MM.1S (cell line): ENCODE data around the gene GPR3.

Source experiments
- DNase-seq: peaks from one replicate; pipeline ENCODE4 v3.0.0-alpha.2; 2015
- H2AFZ ChIP-seq: fragments of 300-600 bp; sonication (generic); 2 replicates; pipeline ENCODE4 v1.6.0; 2016; ENCODE audit warnings: antibody characterized with exemption, low read length
- H3F3A ChIP-seq: fragments of 300-600 bp; sonication (generic); 2 replicates; pipeline ENCODE4 v1.6.1; 2016; ENCODE audit warnings: mild to moderate bottlenecking, antibody characterized with exemption, low read length, moderate library complexity, mixed read lengths; ENCODE audit not compliant: insufficient read depth
- H3K27ac ChIP-seq: fragments of 300-600 bp; sonication (generic); 2 replicates; pipeline ENCODE4 v1.5.1; 2016; ENCODE audit warnings: mild to moderate bottlenecking, low read length
- H3K27me3 ChIP-seq: fragments of 300-600 bp; sonication (generic); replicated peaks from 2 replicates; pipeline ENCODE4 v1.6.0; 2016; ENCODE audit warnings: low read length; ENCODE audit not compliant: insufficient read depth
- H3K36me3 ChIP-seq: fragments of 300-600 bp; sonication (generic); replicated peaks from 2 replicates; pipeline ENCODE4 v1.6.1; 2016; ENCODE audit warnings: mild to moderate bottlenecking, low read length, mixed read lengths; ENCODE audit not compliant: insufficient read depth
- H3K4me1 ChIP-seq: fragments of 300-600 bp; sonication (generic); 2 replicates; pipeline ENCODE4 v1.6.1; 2016; ENCODE audit warnings: low read length, mixed read lengths
- H3K4me2 ChIP-seq: fragments of 300-600 bp; sonication (generic); 2 replicates; pipeline ENCODE4 v1.6.0; 2016; ENCODE audit warnings: low read depth, low read length
- H3K4me3 ChIP-seq: fragments of 300-600 bp; sonication (generic); 2 replicates; pipeline ENCODE4 v1.5.1; 2016; ENCODE audit warnings: low read length, mixed read lengths
- H3K79me2 ChIP-seq: fragments of 300-600 bp; sonication (generic); 2 replicates; pipeline ENCODE4 v1.6.1; 2016; ENCODE audit warnings: mixed run types, low read length, mixed read lengths
- H3K9ac ChIP-seq: fragments of 300-600 bp; sonication (generic); 2 replicates; pipeline ENCODE4 v1.6.1; 2016; ENCODE audit warnings: low read length, mixed read lengths
- H3K9me2 ChIP-seq: fragments of 300-600 bp; sonication (generic); replicated peaks from 2 replicates; pipeline ENCODE4 v1.6.1; 2016; ENCODE audit warnings: mild to moderate bottlenecking, low read length, mixed read lengths; ENCODE audit not compliant: insufficient read depth
- H3K9me3 ChIP-seq: fragments of 300-600 bp; sonication (generic); replicated peaks from 2 replicates; pipeline ENCODE4 v1.6.1; 2016; ENCODE audit warnings: mild to moderate bottlenecking, low read length, mixed read lengths; ENCODE audit not compliant: insufficient read depth
- H4K20me1 ChIP-seq: fragments of 300-600 bp; sonication (generic); 2 replicates; pipeline ENCODE4 v1.6.1; 2016; ENCODE audit warnings: mild to moderate bottlenecking, low read length, moderate library complexity, mixed read lengths; ENCODE audit not compliant: insufficient read depth
- EZH2 ChIP-seq: fragments of 300-600 bp; sonication (generic); optimal IDR thresholded peaks from 2 replicates; pipeline ENCODE3; 2017; ENCODE audit warnings: low read depth, mild to moderate bottlenecking, antibody characterized with exemption, low read length, mixed read lengths
- EZH2phosphoT487 ChIP-seq: fragments of 300-600 bp; sonication (generic); IDR thresholded peaks from 2 replicates; pipeline ENCODE4 v1.6.1; 2018; ENCODE audit warnings: antibody characterized with exemption, low read length
- TF ChIP-seq, protein P1 (sequence below): fragments of 300-600 bp; sonication (generic); IDR thresholded peaks from 2 replicates; pipeline ENCODE4 v1.5.1; 2016; ENCODE audit warnings: antibody characterized with exemption, low read length, mixed read lengths

The GPR3 gene

GRCh38 chr1:27393641-27394281 lies 1.3 kb downstream of the GPR3 start:
- Histone ChIP-seq H3K36me3 (no peaks in the 10 kb centered on the region), H3K79me2 (no peaks in the 10 kb centered on the region), H3K4me2 (no peak overlapping the region), H3K27me3 (peaks cover 21% of the 10 kb centered on the region; the same call in 1 of the 2 replicates), H3K9me2 (no peaks in the 10 kb centered on the region), H2AFZ (no peak overlapping the region), H3F3A (no peaks in the 10 kb centered on the region), H3K4me3 (no peak overlapping the region), H4K20me1 (no peaks in the 10 kb centered on the region), H3K9ac (no peak overlapping the region), H3K27ac (no peak overlapping the region), H3K9me3 (no peaks in the 10 kb centered on the region), H3K4me1 (peaks cover 7% of the 10 kb centered on the region)
- TF ChIP-seq EZH2 (no peak), EZH2phosphoT487 (no peak)
- TF ChIP-seq, protein P1, sequence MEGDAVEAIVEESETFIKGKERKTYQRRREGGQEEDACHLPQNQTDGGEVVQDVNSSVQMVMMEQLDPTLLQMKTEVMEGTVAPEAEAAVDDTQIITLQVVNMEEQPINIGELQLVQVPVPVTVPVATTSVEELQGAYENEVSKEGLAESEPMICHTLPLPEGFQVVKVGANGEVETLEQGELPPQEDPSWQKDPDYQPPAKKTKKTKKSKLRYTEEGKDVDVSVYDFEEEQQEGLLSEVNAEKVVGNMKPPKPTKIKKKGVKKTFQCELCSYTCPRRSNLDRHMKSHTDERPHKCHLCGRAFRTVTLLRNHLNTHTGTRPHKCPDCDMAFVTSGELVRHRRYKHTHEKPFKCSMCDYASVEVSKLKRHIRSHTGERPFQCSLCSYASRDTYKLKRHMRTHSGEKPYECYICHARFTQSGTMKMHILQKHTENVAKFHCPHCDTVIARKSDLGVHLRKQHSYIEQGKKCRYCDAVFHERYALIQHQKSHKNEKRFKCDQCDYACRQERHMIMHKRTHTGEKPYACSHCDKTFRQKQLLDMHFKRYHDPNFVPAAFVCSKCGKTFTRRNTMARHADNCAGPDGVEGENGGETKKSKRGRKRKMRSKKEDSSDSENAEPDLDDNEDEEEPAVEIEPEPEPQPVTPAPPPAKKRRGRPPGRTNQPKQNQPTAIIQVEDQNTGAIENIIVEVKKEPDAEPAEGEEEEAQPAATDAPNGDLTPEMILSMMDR, result no peak
- no peak for DNase-seq

GRCh38 chr1:27394282-27394658 lies 1.8 kb downstream of the GPR3 start:
- H3F3A ChIP-seq, result no peaks in the 10 kb centered on the region
- no peaks in the 10 kb centered on the region for H3K36me3 ChIP-seq
- peaks cover 7% of the 10 kb centered on the region for H3K4me1 ChIP-seq
- H3K9me2 ChIP-seq, result no peaks in the 10 kb centered on the region
- DNase-seq, result no peak
- TF ChIP-seq EZH2phosphoT487, result no peak
- no peak for TF ChIP-seq EZH2
- TF ChIP-seq, protein P1, result no peak
- no peak overlapping the region for H3K4me3 ChIP-seq
- no peak overlapping the region for H2AFZ ChIP-seq
- no peaks in the 10 kb centered on the region for H3K79me2 ChIP-seq
- no peak overlapping the region for H3K9ac ChIP-seq
- no peaks in the 10 kb centered on the region for H3K9me3 ChIP-seq
- H3K4me2 ChIP-seq, result no peak overlapping the region
- H4K20me1 ChIP-seq, result no peaks in the 10 kb centered on the region
- no peak overlapping the region for H3K27ac ChIP-seq
- peaks cover 21% of the 10 kb centered on the region; the same call in 1 of the 2 replicates for H3K27me3 ChIP-seq

DNA sequence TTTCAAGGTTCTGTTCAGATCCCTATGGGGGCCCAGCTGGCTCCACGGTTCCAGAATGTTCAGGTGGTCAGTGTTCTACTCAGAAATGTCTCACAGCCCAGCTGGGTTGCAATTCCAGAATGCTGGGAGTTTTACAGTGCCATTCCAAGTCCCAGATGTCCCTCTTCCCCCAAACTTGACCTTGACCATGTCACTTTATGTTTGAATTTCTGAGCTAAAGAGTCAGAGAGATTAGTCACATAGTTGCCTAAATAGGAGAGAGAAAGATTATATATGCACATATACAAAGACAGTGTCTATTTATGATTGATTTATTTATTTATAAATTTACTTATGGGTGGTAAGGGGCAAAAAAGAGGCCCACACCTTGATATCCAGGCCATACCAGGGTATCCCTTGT lies 2.5 kb downstream of the GPR3 start:
- Histone ChIP-seq H3K79me2 (no peaks in the 10 kb centered on the region), H3K9ac (no peak overlapping the region), H3K9me3 (no peaks in the 10 kb centered on the region), H3F3A (no peaks in the 10 kb centered on the region), H2AFZ (no peak overlapping the region), H3K36me3 (no peaks in the 10 kb centered on the region), H3K4me3 (no peak overlapping the region), H3K27me3 (peaks cover 14% of the 10 kb centered on the region; the same call in 1 of the 2 replicates), H3K4me2 (no peak overlapping the region), H3K27ac (no peak overlapping the region), H4K20me1 (no peaks in the 10 kb centered on the region), H3K9me2 (no peaks in the 10 kb centered on the region), H3K4me1 (peaks cover 7% of the 10 kb centered on the region)
- no peak for DNase-seq
- TF ChIP-seq, protein P1, result no peak
- TF ChIP-seq EZH2 (no peak), EZH2phosphoT487 (no peak)
